Measurements from ENCODE around the gene SLC37A1.

Gene SLC37A1

DNA sequence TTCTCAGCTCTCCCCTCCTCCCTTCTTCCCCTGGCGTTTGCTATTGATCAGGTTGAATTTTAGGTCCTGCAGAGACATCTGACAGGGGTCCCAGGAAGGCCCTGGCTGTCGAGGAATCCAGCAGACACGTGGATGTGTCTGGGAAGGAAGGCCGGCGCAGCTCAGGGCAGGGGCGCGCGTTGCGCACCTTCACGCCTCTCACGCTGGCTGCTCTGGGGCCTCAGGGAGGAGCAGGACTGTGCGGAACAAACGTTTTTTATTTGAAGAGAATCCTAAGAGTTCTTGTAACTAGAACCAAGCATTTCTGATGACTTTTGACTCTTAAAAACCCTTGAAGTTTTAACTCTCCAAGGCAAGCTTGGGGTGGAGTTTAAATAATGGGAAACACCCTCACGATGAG, 54.2 kb downstream of the SLC37A1 start:
- TF ChIP-seq, protein P1, sequence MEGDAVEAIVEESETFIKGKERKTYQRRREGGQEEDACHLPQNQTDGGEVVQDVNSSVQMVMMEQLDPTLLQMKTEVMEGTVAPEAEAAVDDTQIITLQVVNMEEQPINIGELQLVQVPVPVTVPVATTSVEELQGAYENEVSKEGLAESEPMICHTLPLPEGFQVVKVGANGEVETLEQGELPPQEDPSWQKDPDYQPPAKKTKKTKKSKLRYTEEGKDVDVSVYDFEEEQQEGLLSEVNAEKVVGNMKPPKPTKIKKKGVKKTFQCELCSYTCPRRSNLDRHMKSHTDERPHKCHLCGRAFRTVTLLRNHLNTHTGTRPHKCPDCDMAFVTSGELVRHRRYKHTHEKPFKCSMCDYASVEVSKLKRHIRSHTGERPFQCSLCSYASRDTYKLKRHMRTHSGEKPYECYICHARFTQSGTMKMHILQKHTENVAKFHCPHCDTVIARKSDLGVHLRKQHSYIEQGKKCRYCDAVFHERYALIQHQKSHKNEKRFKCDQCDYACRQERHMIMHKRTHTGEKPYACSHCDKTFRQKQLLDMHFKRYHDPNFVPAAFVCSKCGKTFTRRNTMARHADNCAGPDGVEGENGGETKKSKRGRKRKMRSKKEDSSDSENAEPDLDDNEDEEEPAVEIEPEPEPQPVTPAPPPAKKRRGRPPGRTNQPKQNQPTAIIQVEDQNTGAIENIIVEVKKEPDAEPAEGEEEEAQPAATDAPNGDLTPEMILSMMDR (IDR thresholded peaks at IDR 0.05): no peak
- H3K27ac ChIP-seq: no peak overlapping the region
- no peaks in the 10 kb centered on the region for H3K9me3 ChIP-seq
- H3K36me3 ChIP-seq: peaks cover 89% of the 10 kb centered on the region
- no peak overlapping the region for H3K4me3 ChIP-seq (ENCODE audit: low read depth in 1 of 2, low read length in 1 of 2)
- no peaks in the 10 kb centered on the region for H3K4me1 ChIP-seq (ENCODE audit: control insufficient read depth in 1 of 2, insufficient read depth in 1 of 2, low read depth in 1 of 2, low read length in 1 of 2)
- no peaks in the 10 kb centered on the region for H3K27me3 ChIP-seq

DNA sequence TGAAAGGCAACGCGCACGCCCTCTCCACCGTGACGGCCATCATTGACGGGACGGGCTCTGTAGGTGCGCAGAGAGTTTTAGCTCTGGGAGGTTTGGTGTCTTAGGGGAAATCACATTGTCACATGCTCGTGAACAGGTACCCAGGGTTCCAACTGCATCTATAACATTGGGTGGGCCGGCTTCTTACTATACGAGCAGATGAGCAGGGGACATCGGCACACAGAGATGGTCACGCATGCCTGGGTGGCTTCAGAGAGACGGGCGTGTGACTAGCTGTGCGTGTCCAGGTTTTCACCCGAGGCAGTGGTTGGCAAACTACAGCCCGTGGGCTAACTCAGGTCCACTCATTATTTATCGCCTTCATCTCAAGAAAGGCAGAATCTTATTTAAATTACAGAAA, 54.7 kb downstream of the SLC37A1 start:
- Histone ChIP-seq H3K36me3 (peaks cover 89% of the 10 kb centered on the region), H3K27ac (no peak overlapping the region), H3K27me3 (no peaks in the 10 kb centered on the region), H3K4me3 (ENCODE audit: low read depth in 1 of 2, low read length in 1 of 2) (no peak overlapping the region), H3K4me1 (ENCODE audit: control insufficient read depth in 1 of 2, insufficient read depth in 1 of 2, low read depth in 1 of 2, low read length in 1 of 2) (no peaks in the 10 kb centered on the region), H3K9me3 (no peaks in the 10 kb centered on the region)
- TF ChIP-seq, protein P1 (IDR thresholded peaks at IDR 0.05): no peak

DNA sequence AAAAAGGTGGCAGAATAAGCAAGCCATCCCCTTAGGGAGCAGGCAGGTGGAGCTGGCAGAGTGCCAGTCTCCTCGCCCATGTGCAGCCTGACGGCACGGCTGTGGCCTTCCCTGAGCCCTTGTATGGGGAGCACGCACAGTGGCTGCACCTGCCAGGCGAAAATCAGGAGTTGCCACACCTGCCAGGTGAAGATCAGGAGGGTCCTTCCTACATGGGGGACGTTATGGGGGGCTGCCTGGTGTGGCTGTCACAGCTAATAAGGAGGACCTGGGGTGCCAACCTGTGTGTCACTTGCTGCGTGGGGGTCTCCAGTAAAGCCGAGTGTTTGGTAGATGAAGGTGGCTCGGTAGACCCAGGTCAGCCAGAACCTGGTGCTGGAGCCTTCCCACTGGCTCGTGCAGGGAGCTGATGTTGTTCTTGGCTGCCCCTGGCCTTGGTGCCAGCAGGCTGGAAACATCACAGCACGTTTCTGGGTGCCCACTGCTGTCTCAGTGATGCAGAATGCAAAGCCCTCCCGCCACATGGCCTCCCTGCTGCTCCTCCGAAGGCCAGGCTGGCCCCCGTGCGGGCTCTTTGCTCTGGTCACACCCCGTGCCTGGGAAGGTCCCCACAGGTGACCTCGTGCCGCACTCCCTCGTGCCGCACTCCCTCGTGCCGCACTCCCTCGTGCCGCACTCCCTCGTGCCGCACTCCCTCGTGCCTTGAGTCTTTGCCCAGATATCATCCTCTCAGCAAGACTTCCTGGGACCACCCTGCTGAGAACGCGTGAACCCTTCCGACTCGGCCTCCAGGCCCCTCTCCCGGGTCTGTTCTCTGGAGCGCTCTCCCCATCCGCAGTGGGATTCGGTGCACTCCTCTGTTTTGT, 55.4 kb downstream of the SLC37A1 start:
- Histone ChIP-seq H3K9me3 (no peaks in the 10 kb centered on the region), H3K36me3 (peaks cover 91% of the 10 kb centered on the region), H3K27me3 (no peaks in the 10 kb centered on the region), H3K4me3 (ENCODE audit: low read depth in 1 of 2, low read length in 1 of 2) (no peak overlapping the region), H3K27ac (no peak overlapping the region), H3K4me1 (ENCODE audit: control insufficient read depth in 1 of 2, insufficient read depth in 1 of 2, low read depth in 1 of 2, low read length in 1 of 2) (no peaks in the 10 kb centered on the region)
- TF ChIP-seq, protein P1 (IDR thresholded peaks at IDR 0.05): no peak

DNA sequence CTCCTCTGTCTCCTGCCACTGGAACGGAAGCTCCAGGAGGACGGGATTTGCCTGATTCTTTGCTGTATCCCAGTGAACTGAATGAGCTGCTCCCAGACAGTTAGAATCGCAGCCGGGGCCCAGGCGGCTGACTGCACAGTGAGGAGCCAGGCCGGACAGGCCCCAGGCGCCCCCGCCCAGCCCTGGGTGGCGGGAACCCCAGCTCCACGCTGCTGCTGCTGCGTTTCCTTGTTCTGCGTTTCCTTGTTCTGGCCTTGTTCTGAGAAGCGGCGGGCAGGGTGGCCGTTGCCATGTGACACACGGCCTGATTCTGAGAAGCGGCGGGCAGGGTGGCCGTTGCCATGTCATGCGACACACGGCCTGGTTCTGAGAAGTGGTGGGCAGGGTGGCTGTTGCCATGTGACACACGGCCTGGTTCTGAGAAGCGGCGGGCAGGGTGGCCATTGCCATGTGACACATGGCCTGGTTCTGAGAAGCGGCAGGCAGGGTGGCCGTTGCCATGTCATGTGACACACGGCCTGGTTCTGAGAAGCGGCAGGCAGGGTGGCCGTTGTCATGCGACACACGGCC, 56.2 kb downstream of the SLC37A1 start:
- TF ChIP-seq, protein P1 (IDR thresholded peaks at IDR 0.05): no peak
- H3K4me1 ChIP-seq (ENCODE audit: control insufficient read depth in 1 of 2, insufficient read depth in 1 of 2, low read depth in 1 of 2, low read length in 1 of 2): no peaks in the 10 kb centered on the region
- H3K9me3 ChIP-seq: no peaks in the 10 kb centered on the region
- no peak overlapping the region for H3K27ac ChIP-seq
- no peaks in the 10 kb centered on the region for H3K27me3 ChIP-seq
- no peak overlapping the region for H3K4me3 ChIP-seq (ENCODE audit: low read depth in 1 of 2, low read length in 1 of 2)
- H3K36me3 ChIP-seq: peaks cover 91% of the 10 kb centered on the region

DNA sequence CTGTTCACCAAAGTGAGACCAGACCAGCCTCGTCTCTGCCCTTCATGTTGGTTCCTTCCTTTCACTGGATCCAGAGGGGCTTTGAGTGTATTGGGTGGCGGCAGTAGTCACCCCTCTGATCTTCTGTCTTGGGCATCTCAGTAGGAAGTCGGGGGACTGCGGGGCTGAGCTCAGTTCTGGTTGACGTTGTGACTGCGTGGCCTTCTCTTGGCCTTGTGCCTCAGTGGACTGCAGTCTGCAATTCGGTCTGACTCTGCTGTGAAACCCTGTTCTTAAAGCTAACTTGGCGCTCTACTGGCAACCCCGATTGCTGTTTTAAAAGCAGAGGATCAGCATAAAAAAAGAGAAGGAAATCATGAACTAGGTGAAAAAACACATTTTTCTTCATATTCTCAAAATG, 56.7 kb downstream of the SLC37A1 start:
- no peak overlapping the region for H3K4me3 ChIP-seq (ENCODE audit: low read depth in 1 of 2, low read length in 1 of 2)
- no peaks in the 10 kb centered on the region for H3K27me3 ChIP-seq
- H3K4me1 ChIP-seq (ENCODE audit: control insufficient read depth in 1 of 2, insufficient read depth in 1 of 2, low read depth in 1 of 2, low read length in 1 of 2): no peaks in the 10 kb centered on the region
- H3K9me3 ChIP-seq: no peaks in the 10 kb centered on the region
- peaks cover 91% of the 10 kb centered on the region for H3K36me3 ChIP-seq
- no peak overlapping the region for H3K27ac ChIP-seq
- TF ChIP-seq, protein P1 (IDR thresholded peaks at IDR 0.05): no peak
